Adipose tissue (tissue), 3 donors: ENCODE results near the gene TRAF2. TPM values are rescaled to one million over a fixed set of nuclear protein-coding genes. Genes with fewer than 3 reads are reported as not detected.

Experiments used
- H3K27ac ChIP-seq: one replicate; pipeline ENCODE4 v1.5.1; 2013; ENCODE audit warnings: low read depth, low read length
- WGBS, 3 donors: extraction: QIAGEN DNeasy Blood & Tissue Kit; methylation state at CpG; one replicate each; pipeline ENCODE4 v1.1.7; 2013; 5-methylcytosine and 5-hydroxymethylcytosine counted together
- polyA plus RNA-seq, 3 donors: library from polyadenylated mRNA; stranded (reverse); fragments of 200-250 nt; gene quantifications; one replicate each; pipeline ENCODE4 v1.2.3, GENCODE V29; 2013
- donor health status: healthy with polysubstance abuse.
- donor health status: Bipolar disorder and iron deficiency.
- donor health status: healthy.

The TRAF2 gene
- polyA plus RNA-seq, 3 donors, result 4.0 to 7.2 (median 4.7) TPM

DNA sequence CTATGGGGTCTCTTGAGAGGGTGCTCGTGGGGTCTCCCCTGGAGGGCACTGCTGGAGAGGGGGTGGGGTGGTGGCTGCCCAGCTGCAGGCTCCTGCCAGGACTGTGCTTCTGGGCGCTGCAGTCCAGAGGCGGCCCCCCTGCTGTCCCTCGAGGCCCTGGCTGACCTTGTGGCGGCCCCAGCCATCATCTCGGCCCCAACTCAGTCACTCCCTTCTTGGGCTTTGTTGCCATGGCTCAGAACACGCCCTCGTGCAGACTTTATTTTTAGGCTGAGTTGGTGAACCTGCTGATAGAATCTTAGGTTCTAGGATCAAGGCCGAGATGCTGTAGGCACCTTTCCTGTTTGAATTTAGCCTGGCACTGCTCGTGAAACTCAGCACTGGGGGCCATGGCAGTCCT is 35.4 kb downstream of the TRAF2 start:
- 51 to 81% (median 74%) methylated on average over 10 of the region's 10 CpGs for WGBS, 3 donors
- no peak overlapping the region for H3K27ac ChIP-seq

DNA sequence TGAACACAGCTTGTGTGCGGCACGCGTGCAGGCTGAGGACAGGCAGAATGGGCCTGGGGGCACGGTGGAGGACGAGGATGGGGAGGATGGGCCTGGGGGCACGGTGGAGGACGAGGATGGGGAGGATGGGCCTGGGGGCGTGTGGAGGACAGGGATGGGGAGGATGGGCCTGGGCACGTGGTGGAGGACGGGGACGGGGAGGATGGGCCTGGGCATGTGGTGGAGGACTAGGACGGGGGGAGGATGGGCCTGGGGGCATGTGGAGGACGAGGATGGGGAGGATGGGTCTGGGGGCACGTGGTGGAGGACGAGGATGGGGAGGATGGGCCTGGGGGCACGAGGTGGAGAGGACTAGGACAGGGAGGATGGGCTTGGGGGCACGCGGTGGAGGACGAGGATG is 36.2 kb downstream of the TRAF2 start:
- H3K27ac ChIP-seq, result no peak overlapping the region
- WGBS, 3 donors, result 90 to 93% (median 92%) methylated on average over 16 to 19 of the region's 19 CpGs

DNA sequence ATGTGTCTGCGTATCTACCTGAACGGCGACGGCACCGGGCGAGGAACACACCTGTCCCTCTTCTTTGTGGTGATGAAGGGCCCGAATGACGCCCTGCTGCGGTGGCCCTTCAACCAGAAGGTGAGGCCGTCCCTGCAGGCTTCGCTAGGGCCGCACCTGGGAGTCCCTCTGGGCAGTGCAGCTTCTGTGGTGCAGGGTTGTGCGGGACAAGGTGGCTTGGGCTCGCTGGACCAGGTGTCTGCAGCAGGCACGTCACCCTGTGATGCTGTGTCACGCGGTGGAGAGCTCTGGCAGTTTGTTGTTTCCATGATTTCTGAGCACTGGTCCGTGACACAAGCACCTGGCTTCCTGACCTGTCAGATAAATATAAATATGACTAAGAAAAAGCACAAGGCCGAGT is 37.6 kb downstream of the TRAF2 start:
- no peak overlapping the region for H3K27ac ChIP-seq
- 91 to 98% (median 97%) methylated on average over 19 of the region's 19 CpGs for WGBS, 3 donors

DNA sequence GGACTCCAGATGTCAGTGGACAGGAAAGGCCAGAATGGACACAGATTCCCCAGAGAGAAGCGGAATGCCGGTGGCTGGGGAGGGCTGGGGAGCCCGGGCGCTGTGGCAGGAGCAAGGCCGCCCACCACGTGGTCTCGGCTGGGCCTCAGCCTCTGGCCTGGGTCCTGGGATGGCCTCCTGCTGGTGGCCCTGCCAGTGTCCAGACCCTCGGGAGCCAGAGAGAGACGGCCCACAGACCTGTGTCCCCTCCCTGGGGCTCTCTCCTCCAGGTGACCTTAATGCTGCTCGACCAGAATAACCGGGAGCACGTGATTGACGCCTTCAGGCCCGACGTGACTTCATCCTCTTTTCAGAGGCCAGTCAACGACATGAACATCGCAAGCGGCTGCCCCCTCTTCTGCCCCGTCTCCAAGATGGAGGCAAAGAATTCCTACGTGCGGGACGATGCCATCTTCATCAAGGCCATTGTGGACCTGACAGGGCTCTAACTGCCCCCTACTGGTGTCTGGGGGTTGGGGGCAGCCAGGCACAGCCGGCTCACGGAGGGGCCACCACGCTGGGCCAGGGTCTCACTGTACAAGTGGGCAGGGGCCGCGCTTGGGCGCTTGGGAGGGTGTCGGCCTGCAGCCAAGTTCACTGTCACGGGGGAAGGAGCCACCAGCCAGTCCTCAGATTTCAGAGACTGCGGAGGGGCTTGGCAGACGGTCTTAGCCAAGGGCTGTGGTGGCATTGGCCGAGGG is 39.3 kb downstream of the TRAF2 start:
- H3K27ac ChIP-seq, result no peak overlapping the region
- 77 to 80% (median 79%) methylated on average over 33 of the region's 33 CpGs for WGBS, 3 donors

DNA sequence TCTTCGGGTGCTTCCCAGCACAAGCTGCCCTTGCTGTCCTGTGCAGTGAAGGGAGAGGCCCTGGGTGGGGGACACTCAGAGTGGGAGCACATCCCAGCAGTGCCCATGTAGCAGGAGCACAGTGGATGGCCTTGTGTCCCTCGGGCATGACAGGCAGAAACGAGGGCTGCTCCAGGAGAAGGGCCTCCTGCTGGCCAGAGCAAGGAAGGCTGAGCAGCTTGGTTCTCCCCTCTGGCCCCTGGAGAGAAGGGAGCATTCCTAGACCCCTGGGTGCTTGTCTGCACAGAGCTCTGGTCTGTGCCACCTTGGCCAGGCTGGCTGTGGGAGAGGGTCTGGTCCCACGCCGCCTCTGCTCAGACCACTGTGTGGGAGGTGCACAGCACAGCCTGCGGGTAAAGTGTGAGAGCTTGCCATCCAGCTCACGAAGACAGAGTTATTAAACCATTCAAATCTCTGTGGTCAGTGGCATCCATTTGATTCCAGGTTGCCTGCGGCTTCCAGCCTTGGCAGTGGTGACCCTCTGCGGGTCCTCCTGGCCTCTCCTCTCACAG is 39.9 kb downstream of the TRAF2 start:
- WGBS, 3 donors, result 85 to 89% (median 86%) methylated on average over 9 of the region's 9 CpGs
- H3K27ac ChIP-seq, result no peak overlapping the region

DNA sequence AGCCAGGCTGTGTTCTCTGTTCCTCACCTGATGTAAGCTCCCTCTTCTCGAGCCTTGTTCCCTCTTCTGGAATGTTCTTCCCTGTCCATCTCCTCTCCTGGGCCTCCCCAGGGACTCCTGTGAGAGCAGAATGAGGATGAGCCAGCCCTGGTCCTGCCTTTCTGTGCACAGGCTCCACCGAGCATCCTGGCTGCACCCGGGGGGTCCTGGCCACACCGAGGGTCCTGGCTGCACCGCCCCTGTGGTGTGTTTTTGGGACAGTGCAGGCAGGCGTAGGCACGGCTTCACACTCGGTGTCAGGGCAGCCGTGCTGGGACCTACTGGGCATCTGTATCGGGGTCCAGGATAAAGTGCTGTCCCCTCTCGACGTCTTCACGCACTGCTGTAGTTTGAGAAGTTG is 40.4 kb downstream of the TRAF2 start:
- no peak overlapping the region for H3K27ac ChIP-seq
- WGBS, 3 donors, result 93 to 95% (median 94%) methylated on average over 13 of the region's 13 CpGs

DNA sequence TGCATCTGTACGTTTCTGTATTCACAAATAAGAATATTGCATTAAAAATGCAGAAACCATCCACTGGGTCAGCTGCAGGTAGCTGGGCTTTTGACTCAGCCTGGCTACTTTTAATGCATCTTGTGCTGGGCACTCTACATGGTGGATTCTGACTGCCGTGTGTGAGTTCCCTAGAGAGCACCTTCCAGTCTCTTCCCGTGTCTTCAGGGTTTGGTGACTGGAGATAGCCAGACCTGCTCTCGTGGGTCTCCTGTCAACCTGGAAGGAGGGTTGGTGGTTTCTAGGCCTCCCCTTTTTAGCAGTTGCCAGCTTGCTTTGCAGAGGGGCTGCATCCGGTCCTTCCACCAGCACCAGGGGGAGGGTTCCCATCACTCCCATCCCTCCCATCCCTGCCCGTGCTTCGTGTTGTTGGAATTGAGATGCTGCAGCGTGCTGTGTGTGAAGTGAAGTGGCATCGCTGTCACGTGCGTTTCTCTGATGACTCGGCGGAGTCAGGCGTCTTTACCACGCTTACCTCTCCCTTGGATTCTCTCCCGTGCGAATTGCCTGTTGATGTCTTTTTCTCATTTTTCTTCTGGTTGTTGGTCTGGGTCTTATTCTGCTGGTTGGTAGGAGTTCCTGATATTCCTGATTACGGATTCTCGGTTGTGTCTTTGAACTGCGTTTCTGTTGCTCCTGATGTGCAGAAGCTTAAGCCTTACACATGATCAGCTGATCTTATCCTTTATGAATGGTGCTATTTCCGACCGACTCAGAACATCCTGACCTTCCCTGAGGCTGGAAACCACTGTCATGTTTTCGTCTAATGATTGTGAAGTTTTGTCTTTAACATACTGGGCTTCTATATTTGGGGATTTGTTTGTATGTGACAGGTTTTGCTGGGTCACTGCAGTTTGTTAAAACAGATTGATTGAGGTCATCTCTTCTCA is 41.3 kb downstream of the TRAF2 start:
- 81 to 86% (median 81%) methylated on average over 23 of the region's 23 CpGs for WGBS, 3 donors
- no peak overlapping the region for H3K27ac ChIP-seq

DNA sequence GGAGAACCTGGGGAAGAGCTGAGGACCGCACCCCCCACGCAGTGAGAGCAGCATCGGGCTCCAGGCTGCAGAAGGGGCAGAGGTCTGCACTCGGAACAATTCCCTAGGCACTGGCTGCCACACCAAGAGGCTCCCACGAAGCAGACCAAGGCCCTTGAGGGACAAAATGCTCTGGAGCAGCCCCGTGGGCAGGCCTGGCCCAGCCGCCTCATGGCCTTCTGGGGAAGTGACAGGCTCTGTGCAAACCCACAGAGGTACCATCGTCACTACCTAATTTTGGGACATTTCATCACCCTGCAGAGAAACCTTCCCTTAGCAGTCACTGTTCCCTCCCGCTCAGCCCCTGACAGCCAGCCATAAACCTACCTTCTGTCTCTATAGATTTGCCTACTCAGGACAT is 42.3 kb downstream of the TRAF2 start:
- no peak overlapping the region for H3K27ac ChIP-seq
- 71 to 81% (median 76%) methylated on average over 9 of the region's 9 CpGs for WGBS, 3 donors

DNA sequence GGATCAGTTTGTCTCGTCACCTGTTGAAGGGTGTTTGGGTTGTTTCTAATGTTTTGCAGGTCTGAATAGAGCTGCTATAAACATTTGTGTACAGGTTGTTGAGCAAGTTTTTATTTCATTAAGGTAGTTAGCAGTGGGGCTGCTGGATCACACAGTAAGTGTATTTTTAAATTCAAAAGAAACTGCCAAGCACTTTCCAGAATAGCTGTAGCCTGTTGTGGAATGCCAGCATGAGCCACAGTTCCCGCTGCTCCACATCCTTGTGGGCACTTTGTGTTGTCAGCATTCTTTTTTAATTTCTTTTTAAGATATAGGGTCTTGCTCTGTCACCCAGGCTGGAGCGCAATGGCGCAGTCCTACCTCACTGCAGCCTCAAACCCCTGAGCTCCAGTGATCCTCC is 43.7 kb downstream of the TRAF2 start:
- H3K27ac ChIP-seq, result no peak overlapping the region
- WGBS, 3 donors, result 96 to 98% (median 97%) methylated on average over 4 of the region's 4 CpGs

DNA sequence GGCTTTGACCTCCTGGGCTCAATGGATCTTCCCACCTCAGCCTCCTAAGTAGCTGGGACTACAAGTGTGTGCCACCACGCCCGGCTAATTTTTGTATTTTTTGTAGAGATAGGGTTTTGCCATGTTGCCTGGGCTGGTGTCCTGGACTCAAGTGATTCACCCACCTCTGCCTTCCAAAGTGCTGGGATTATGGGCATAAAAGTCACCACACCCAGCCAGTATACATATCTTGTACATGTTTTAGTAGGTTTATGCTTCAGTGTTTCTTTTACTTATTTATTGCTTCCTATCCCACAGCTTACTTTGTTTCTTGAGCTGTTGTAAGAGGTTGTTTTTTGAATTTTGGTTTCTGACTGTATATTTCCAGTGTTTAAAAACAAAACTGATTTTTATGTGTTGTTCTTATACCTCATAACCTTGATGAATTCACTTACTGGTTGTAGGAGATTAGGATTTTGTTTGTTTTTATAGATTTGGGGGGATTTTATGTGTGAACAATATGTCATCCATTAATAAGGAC is 45.4 kb downstream of the TRAF2 start:
- H3K27ac ChIP-seq, result no peak overlapping the region
- WGBS, 3 donors, result 96 to 98% (median 96%) methylated on average over 2 of the region's 2 CpGs

DNA sequence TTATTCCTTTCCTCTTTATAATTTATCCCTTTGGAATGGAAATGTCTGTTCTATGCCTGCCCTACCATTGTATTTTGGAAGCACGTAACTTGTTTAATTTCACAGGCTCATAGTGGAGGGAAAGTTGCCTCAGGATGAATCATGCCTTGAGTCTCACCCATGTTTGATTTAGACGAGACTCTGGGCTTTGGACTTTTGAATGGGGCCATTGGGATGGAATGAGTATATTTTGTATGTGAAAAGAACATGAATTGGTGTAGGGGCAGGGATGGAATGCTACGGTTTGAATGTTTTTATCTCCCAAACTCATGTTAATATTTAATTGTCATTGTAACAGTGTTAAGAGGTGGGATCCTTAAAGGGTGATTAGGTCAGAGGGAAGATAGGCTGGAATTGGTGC is 48.0 kb downstream of the TRAF2 start:
- no peak overlapping the region for H3K27ac ChIP-seq
- WGBS, 3 donors, result 87 to 96% (median 93%) methylated on average over 3 of the region's 3 CpGs

DNA sequence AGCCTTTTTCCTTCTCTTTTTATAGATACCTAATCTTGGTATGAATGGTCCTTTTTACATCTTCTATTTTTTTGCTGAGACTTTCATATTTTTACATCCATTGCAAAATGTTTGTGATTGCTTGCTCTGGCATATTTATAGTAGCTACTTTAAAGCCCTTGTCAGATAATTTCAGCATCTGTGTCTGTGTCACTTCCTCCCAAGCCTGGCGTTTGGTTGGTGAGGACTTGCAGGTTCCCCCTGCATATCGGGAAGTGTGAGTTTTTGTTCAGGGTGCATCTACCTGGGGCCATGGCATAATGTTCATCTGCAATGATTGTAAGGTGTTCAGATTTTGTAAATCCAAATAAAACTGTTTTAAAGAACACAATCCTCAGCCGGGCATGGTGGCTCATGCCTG is 49.3 kb downstream of the TRAF2 start:
- WGBS, 3 donors, result 61 to 86% (median 73%) methylated on average over 3 of the region's 3 CpGs
- H3K27ac ChIP-seq, result no peak overlapping the region

DNA sequence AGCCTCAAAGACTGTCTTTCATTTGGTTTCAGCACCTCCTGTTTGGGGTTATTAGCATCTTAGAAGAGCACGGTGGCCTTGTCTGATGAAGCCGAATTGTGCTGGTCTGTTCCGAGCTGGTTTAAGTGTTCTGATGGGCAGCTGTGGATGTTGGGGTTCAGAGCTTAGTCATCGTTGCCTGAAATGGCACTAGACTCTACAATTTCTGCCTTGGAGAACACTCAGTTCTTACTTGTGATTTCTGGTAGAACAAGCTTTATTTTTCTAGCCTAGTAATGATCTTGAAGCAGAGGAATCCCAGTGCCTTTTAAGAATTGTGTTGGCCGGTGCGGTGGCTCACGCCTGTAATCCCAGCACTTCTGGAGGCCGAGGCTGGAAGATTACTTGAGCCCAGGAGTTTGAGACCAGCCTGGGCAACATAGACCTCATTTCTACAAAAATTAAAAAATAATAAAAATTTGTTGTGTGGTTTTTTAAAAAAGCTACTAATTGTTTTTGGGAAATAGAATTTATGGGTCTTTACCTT is 50.4 kb downstream of the TRAF2 start:
- no peak overlapping the region for H3K27ac ChIP-seq
- WGBS, 3 donors, result 90 to 94% (median 93%) methylated on average over 8 of the region's 8 CpGs

DNA sequence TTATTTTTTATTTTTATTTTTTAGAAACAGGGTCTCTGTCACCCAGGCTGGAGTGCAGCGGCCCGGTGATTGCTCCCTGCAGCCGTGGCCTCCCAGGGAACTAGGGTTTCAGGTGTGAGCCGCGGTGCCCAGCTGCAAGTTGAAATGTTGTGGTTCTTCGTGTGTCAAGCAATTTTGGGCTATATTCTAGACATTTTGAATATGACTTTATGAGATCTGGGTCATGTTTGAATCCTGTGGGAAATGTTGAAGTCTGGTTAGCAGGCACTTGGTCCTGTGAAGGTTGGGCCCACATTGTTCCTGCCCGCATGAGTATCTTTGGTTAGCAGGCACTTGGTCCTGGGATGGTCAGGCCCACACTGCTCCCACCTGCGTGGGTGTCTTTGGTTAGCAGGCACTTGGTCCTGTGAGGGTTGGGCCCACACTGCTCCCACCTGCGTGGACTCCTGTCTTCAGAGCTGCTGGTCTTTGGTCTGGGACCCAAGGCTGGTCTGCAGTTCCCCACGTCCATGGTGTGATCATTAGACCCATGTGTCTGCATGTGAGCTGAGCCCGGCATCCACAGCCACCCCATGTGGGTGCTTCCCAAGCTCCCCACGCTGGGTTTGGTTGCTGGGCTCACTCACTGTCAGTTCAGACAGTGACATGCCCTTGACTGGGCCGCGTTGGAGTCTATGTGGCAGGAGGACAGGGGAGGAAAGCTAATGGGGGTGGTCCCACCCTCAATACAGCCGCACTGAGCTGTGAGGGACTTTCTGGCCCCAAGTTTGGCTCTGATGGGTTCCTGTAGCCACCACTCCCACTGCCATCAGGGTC is 51.1 kb downstream of the TRAF2 start:
- WGBS, 3 donors, result 89 to 98% (median 94%) methylated on average over 15 of the region's 15 CpGs
- no peak overlapping the region for H3K27ac ChIP-seq

DNA sequence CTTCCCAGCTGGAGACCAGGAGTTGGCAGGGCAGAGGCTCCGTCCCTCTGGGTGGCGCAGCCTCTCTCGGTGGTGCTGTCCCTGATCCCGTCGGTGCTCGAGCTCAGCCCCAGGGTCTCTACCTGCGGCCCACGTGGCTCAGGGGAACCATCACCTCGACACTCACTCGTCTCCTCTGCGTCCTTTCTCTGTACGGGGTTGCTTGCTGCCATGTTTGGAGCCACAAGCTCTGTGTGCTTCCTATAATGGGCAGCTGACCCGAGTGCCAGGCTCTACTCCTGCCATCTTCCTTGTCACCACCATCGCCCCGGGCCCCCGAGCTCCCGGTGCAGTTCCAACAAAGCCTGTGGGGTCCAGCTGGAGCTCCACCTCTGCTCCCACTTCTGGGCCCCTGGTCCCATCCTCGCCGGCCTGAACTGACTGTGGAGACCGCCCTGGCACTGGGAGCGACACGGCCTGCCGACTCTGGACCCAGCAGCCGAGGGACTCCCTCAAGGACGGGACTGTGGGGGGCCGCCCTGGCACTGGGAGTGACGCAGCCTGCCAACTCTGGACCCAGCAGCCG is 53.2 kb downstream of the TRAF2 start:
- H3K27ac ChIP-seq, result no peak overlapping the region
- 86 to 89% (median 89%) methylated on average over 28 of the region's 28 CpGs for WGBS, 3 donors

DNA sequence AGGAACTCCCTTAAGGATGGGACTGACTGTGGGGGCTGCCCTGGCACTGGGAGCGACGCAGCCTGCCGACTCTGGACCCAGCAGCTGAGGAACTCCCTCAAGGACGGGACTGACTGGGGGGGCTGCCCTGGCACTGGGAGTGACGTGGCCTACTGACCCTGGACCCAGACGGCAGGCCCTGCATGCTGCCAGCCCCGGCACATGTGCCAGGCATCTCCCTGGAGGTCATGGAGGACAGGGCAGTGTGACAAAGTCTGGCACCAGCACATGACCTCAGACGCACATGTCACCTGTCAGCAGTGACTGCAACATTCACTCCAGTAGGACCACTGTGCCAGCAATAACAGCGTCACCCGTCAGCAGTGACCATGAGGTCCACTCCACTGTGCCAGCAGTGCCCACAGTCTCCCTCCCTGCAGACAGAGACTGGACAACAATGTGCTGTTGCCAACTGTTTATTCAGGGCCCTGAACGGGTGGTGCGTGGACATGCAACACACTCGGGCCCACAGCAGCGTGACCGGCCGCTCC is 53.7 kb downstream of the TRAF2 start:
- no peak overlapping the region for H3K27ac ChIP-seq
- WGBS, 3 donors, result 56 to 80% (median 78%) methylated on average over 16 of the region's 16 CpGs

DNA sequence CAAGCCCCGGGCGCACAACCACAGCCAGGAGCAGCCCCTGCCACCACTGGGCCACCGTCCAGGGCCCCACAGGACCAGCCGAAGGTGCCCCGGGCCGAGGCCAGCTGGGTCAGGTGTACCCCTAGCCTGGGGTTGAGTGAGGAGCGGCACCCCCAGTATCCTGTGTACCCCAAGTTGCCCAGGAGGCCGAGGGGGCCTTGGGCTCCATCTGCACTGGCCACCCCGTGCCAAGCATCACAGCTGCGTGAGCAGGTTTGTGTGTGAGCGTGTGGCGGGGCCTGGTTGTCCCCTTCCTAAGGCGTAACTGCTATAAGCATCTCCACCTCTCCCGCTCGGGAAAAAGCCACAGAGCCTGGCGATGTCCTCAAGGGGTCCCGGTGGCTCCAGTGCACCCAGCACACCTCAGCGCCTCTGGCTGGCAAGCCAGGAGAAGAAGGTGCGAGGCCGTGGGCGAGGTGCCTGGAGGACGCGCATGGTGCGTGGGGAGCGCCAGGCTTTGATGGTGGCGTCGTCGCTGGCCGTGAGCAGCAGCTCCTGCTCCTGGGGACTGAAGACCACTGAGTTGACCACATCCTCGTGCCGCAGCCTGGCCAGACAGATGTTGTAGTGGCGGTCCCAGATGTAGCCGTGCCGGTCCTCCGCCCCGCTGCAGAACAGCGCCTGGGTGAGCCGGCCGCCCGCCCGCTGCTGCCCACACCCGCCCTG is 54.4 kb downstream of the TRAF2 start:
- 90 to 94% (median 93%) methylated on average over 32 to 42 of the region's 42 CpGs for WGBS, 3 donors
- no peak overlapping the region for H3K27ac ChIP-seq
